Mesodermal cell (in vitro differentiated cells): ENCODE results near the gene RSPH9.
A peak's percentile ranks its signal among the peaks of the same experiment; 100 is the strongest.

ENCODE experiments used
- H3K27ac ChIP-seq: 2 replicates; pipeline ENCODE4 v1.7.0; 2013; ENCODE audit warnings: mild to moderate bottlenecking, low read depth, low read length, moderate library complexity; ENCODE audit not compliant: severe bottlenecking
- H3K36me3 ChIP-seq: 2 replicates; pipeline ENCODE4 v1.7.1; 2013; ENCODE audit warnings: mild to moderate bottlenecking, low read length, moderate library complexity; ENCODE audit not compliant: control insufficient read depth, insufficient read depth
- H3K4me1 ChIP-seq: one replicate; pipeline ENCODE4 v1.7.1; 2013; ENCODE audit warnings: mild to moderate bottlenecking, low read length; ENCODE audit not compliant: insufficient read depth, control insufficient read depth, poor library complexity, severe bottlenecking
- H3K4me3 ChIP-seq: 2 replicates; pipeline ENCODE4 v1.7.0; 2013; ENCODE audit warnings: low read length, control low read depth, mild to moderate bottlenecking; ENCODE audit not compliant: insufficient read depth, poor library complexity, severe bottlenecking; ENCODE audit errors: extremely low read depth
- H3K9me3 ChIP-seq: 2 replicates; pipeline ENCODE4 v1.7.1; 2013; ENCODE audit warnings: mild to moderate bottlenecking, low read length, moderate library complexity; ENCODE audit not compliant: control insufficient read depth
- WGBS, 2 experiments: methylation state at CpG; one replicate each; pipeline ENCODE4 v1.1.5; 2013; ENCODE audit warnings: missing lambda C conversion rate in 2 of 2; ENCODE audit not compliant: insufficient coverage in 2 of 2; 5-methylcytosine and 5-hydroxymethylcytosine counted together

Gene RSPH9

DNA sequence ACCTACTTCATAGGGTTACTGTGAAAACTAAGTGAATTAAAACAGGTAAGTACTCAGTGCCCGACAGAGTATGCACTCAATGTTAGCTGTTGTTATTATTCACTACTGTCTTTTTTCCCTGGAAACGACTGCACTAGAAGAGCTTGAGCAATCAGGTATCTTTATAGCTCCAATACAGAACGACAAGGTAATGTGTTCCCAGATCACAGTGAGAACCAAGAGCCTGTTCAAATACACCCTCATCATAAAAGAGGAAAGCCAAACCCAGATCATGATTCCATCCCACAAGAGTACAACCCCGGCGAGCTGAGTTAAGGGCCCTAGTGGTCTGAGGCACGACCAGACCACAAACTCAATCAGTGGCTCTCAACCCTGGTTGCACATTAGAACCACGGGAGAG is 32.9 kb downstream of the RSPH9 start:
- no peaks in the 10 kb centered on the region for H3K9me3 ChIP-seq
- H3K4me1 ChIP-seq = peaks cover 1% of the 10 kb centered on the region
- no peak overlapping the region for H3K27ac ChIP-seq
- 87 to 99% methylated on average over 7 of the region's 7 CpGs for WGBS, 2 experiments
- no peak overlapping the region for H3K4me3 ChIP-seq
- peaks cover 96% of the 10 kb centered on the region for H3K36me3 ChIP-seq

GRCh38 chr6:43678341-43678740 is 33.5 kb downstream of the RSPH9 start:
- Histone ChIP-seq H3K4me3 (no peak overlapping the region), H3K36me3 (peaks cover 95% of the 10 kb centered on the region), H3K4me1 (peaks cover 7% of the 10 kb centered on the region), H3K27ac (no peak overlapping the region), H3K9me3 (no peaks in the 10 kb centered on the region)
- 96 to 100% methylated on average over 5 to 7 of the region's 7 CpGs for WGBS, 2 experiments

- 94 to 95% methylated on average over 4 to 5 of the region's 6 CpGs for WGBS, 2 experiments
- H3K9me3 ChIP-seq = no peaks in the 10 kb centered on the region
- no peak overlapping the region for H3K4me3 ChIP-seq
- H3K36me3 ChIP-seq = peaks cover 88% of the 10 kb centered on the region
- no peak overlapping the region for H3K27ac ChIP-seq
- peaks cover 9% of the 10 kb centered on the region for H3K4me1 ChIP-seq
Measured at GRCh38 chr6:43679057-43679456, 34.2 kb downstream of the RSPH9 start.

DNA sequence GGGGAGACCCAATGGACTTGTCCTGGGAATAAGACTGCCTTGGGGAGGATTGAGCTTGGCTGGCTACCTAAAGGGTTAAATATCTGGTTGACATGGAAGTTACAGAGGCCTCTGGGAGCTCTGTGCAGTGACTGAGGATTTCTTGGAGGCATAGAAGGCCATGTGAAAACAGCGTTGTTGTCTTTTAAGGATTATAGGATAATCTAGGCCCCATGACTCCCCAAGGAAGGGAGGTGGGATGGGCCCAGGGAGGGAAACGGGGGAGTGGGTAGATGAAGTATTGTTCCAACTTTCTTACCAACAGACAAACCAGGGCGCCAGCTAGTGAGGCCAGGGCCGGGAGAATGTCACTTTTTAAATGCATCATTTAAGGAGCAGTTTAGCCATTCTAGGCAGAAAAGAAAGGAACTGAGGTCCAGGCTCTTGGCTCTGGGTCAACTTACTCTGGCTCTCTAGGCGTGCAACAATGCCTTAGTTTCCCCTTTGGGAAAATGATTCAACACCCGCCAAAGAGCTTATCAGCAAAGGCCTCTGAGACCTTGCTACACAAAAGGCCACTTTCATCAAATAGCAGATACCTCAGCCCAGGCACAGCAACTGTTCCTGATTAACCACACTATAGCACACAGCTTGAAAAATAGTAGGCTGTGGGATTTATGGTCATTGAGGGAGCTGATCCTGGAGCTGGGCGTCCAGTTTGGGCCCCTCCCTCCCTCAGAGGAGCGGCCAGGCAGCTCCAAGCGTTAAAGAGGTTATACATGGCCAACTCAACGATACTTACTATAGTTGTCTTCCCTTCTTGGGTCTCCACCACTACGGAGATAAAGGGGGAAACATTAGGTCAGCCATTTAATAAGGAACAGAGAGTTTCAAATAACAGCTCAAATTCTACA is 35.7 kb downstream of the RSPH9 start:
- Histone ChIP-seq H3K36me3 (peaks cover 79% of the 10 kb centered on the region), H3K4me3 (no peak overlapping the region), H3K27ac (no peak overlapping the region), H3K9me3 (no peaks in the 10 kb centered on the region), H3K4me1 (peaks cover 14% of the 10 kb centered on the region)
- 92 to 100% methylated on average over 5 to 7 of the region's 11 CpGs for WGBS, 2 experiments

DNA sequence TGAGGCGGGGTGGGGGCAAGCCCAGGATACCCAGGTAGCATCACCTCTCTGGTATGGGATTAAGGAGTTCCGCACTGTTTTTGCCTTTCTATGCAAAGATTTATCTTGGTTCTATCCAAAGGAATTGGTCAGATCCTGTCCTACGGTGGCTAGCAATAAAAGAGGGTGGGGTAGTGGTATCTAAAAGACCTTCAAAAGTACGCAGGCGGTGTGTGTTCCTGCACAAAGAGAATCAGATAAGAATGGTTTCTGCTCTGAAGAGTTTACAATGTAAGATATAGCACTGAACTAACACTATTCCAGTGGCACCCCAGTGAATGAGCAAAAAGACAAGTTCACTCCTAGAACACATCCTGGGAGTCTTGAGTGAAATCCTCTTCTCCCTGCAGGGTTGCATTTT is 36.5 kb downstream of the RSPH9 start:
- Histone ChIP-seq H3K4me3 (no peak overlapping the region), H3K9me3 (no peaks in the 10 kb centered on the region), H3K27ac (no peak overlapping the region), H3K36me3 (peaks cover 71% of the 10 kb centered on the region), H3K4me1 (peaks cover 14% of the 10 kb centered on the region)
- WGBS, 2 experiments = 94 to 95% methylated on average over 4 to 5 of the region's 5 CpGs

DNA sequence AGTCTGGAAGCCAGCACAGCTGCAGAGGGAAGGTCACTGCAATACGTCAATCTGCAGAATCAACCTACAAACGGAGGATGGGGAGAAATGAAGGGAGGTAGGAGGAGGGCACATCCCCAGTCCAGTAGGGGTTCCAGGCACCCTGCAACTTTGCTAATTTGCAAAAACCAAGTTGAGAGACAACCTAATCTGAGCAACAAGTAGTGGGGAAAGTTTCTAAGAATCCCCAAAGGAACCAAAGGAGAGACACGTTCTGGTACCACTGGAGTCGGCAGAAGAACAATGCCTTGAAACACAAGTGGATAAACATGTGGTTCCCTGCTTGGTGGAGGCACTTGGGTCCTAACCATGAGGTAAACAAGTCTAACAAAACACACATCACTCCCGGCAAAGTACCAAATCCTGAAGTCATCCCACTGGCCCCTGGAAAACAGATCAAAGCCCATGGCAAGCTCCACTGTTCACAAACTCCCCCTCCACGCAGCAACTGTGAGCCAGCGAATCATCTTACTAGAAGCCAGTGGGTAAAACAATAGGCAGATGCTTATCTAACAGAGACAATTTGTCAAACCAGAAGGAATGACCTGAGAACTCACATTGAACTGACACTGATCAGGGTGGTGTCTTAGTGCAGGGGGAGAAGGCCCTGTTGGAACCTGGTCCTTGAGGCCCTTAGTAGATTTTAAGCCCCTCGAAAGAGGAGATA is 38.0 kb downstream of the RSPH9 start:
- WGBS, 2 experiments = 82 to 95% methylated on average over 5 to 6 of the region's 8 CpGs
- Histone ChIP-seq H3K27ac (no peak overlapping the region), H3K4me3 (no peak overlapping the region)

DNA sequence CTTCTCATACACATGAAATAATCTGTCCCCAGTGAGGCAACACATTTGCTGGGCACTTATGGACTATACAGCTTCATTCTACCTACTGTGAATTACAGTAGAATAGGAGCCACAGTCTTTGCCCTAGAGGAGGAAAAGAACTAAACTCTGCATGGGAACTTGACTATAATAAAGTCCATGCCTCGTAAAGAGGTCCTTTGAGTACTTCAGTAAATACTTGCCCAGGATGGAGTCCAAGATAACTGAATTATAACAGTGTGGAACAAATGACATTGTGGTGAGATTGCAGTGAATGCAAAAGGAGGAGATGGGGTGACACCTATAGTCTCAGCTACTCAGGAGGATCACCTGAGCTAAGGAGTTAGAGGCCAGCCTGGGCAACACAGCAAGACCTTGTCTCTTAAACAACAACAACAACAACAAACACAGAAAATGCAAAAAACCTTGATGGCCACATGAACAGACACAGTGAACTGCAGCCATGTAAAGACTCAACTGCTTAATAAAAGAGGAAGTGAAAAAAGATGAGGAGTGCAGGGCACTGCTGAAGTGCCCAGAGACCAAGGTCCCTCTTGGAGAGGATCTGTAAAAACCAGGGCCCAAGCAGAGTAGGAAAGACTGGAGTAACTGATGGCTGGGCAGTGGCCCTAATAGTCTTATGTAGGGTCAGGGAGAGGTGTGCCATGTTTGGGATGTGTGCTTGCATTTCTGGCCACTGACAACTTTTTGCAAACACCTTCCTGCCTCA is 39.0 kb downstream of the RSPH9 start:
- Histone ChIP-seq H3K36me3 (peaks cover 46% of the 10 kb centered on the region), H3K9me3 (no peaks in the 10 kb centered on the region), H3K4me3 (no peak overlapping the region), H3K4me1 (peaks cover 18% of the 10 kb centered on the region), H3K27ac (no peak overlapping the region)
- 100% methylated on average over 1 of the region's 1 CpG; no CpG with 5 or more reads in 1 of the 2 experiments for WGBS, 2 experiments

More for the DNA sequence above, 38.0 kb downstream of the RSPH9 start:
- Histone ChIP-seq H3K4me1 (peaks cover 14% of the 10 kb centered on the region), H3K36me3 (peaks cover 56% of the 10 kb centered on the region), H3K9me3 (no peaks in the 10 kb centered on the region)

GRCh38 chr6:43687079-43687436 is 42.2 kb downstream of the RSPH9 start:
- Histone ChIP-seq H3K27ac (peak overlapping the region; percentile 76), H3K9me3 (no peaks in the 10 kb centered on the region)
- 9 to 14% methylated on average over 6 to 8 of the region's 10 CpGs for WGBS, 2 experiments

GRCh38 chr6:43687437-43688347 is 42.9 kb downstream of the RSPH9 start, which contains the start of gene MRPS18A:
Gene MRPS18A (minus strand): TSS chr6:43687791. CDS start chr6:43687779, 12 bp downstream.
- 1 to 4% methylated on average over 25 to 26 of the region's 43 CpGs for WGBS, 2 experiments
- Histone ChIP-seq H3K36me3 (peaks cover 11% of the 10 kb centered on the region), H3K27ac (peak within 1 kb of the TSS; percentile 76), H3K4me1 (peaks cover 18% of the 10 kb centered on the region), H3K9me3 (no peaks in the 10 kb centered on the region), H3K4me3 (peak within 1 kb of the TSS; percentile 97)

More at GRCh38 chr6:43687079-43687436, 42.2 kb downstream of the RSPH9 start:
- Histone ChIP-seq H3K36me3 (peaks cover 16% of the 10 kb centered on the region), H3K4me1 (peaks cover 18% of the 10 kb centered on the region), H3K4me3 (peak overlapping the region; percentile 97)
